GM19397 (cell line): ENCODE measurements around the gene GPR62.

ENCODE experiments used
- ATAC-seq: cut with Tn5 transposase; IDR thresholded peaks from one replicate; pipeline ENCODE4 v1.9.1; 2021; ENCODE audit warnings: mild to moderate bottlenecking, moderate library complexity; ENCODE audit not compliant: unreplicated experiment

GPR62 gene

DNA sequence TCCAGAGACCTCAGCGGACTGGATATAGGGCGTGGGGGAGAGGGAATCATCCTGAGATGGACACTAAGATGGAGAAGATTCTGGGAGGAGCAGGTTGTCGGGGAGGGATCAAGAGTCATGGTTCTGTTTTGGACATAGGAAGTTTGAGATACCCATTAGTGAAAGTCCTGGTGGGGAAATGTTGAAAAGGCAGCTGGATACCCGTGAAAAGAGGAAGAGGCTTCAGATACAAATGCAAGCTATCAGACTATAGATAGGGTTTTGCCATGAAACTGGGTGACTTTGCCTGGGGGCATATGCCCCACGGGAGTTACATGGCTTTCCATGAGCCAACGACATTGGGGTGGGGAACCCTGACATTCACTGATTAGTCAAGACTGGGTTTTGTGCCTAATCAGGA is 1.1 kb upstream of the GPR62 start:
- ATAC-seq, result no peak

DNA sequence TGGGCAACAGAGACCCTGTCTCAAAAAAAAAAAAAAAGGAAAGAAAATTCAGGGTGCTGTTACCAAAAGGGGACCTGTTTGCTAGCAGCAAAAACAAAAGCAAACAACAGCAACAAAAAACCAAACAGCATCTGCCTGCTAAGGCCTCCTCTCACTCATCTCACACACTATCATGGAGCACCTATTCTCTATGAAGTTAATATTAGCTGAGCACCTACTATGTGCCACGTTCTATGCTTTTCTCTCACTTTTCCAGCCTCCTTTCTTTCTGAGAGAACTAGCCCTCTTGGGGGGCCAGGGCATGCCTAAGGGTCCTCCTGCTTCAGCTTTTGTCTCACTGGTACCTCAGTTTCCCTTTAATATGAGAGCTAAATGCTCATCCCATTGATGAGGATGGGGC is 468 bp upstream of the GPR62 start:
- ATAC-seq, result no peak

DNA sequence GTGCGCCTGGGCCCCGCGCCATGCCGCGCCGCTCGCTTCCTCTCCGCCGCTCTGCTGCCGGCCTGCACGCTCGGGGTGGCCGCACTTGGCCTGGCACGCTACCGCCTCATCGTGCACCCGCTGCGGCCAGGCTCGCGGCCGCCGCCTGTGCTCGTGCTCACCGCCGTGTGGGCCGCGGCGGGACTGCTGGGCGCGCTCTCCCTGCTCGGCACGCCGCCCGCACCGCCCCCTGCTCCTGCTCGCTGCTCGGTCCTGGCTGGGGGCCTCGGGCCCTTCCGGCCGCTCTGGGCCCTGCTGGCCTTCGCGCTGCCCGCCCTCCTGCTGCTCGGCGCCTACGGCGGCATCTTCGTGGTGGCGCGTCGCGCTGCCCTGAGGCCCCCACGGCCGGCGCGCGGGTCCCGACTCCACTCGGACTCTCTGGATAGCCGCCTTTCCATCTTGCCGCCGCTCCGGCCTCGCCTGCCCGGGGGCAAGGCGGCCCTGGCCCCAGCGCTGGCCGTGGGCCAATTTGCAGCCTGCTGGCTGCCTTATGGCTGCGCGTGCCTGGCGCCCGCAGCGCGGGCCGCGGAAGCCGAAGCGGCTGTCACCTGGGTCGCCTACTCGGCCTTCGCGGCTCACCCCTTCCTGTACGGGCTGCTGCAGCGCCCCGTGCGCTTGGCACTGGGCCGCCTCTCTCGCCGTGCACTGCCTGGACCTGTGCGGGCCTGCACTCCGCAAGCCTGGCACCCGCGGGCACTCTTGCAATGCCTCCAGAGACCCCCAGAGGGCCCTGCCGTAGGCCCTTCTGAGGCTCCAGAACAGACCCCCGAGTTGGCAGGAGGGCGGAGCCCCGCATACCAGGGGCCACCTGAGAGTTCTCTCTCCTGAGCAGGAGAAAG is 951 bp downstream of the GPR62 start:
- ATAC-seq, result no peak

DNA sequence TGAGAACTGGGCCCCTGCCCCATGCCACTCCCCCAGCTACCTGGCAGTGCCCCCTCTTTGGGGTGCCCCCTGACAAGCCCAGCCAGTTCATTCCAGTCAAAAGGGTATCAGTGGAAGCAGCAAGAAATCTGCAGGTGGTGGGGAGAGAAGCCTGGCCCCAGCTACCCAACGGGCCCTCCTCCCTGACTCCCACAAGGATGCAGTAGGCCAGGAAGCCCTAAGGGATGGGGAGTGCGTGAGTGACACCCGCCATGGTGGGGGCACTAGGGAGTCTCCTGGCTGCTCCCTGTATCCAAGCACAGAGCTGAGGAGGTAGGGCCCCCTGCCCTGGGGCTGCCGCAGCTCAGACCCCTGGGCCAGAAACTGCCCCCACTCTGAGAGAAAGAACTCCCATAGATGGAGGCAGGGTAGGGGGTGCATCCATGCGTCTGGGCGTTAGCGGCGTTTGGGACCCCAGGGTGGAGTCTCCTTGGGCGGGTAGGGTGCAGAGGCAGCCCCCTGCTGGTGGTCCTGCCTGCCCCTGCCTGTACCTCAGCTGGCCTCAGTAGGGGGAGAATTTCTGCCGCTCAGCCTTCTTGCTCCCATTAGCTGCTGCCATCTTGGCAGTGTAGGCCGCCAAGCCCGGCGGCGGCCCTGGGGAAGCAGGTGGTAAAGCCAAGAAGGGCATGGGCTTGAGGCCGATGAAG is 2.5 kb downstream of the GPR62 start:
- no peak for ATAC-seq

DNA sequence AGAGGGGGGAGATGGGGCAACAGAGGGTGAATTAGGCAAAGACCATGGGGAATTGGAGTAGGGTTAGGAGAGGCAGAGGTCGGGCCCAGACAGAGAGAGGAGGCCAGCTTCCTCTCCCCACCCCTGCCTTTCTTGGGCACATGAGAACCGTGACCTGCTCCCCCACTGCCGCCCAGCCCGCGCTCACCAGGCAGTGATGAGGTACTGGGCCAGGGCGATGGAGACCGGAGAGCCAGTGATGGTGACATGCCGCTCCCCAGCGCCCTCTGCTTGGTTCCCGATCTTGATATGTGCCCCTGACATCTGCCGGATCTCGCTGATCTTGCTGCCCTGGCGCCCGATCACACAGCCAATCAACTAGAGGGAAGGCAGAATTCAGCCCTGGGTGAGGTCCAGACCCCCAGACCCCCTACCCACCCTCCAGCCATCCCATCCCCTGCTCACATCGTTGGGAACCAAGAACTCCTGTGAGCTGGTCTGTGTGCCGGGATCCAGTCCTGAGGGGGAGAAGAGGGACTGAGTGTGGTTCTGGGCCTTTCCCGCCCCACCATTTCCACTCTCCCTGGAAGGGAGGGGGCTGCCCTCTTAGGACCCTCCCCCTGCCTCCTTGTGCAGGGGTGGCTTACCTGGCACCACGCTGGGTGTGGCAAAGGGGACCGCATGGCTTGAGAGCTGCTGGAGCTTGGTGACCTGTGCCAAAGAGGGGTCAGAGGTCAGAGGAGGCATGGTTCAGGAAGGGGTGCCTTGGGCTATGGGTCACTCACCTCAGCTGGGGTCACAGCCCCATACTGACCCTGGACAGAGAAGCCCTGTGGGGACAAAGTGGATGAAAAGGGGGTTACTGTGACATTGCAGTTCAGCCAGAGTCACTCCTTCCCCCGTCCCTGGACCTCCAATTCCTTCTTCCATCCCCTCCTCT is 3.7 kb downstream of the GPR62 start:
- no peak for ATAC-seq

DNA sequence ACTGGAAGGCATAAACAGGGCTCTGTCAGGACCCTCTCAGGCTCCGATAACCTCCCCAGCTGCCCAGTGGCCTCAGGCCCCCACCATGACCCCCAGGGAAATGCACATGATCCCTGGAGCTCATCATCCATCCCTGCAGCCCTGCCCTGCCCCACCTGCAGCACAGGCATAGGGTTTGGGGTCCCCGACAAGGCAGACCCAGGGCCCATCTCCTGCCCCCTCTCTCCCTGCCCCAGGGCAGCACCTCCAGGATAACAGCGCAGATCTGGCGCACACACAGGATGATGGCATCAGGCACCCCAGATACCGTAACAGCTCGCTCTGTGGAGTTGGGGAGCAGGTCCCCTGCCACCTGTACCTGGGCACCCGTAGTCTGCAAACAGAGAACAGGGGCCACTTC is 4.5 kb downstream of the GPR62 start:
- no peak for ATAC-seq

DNA sequence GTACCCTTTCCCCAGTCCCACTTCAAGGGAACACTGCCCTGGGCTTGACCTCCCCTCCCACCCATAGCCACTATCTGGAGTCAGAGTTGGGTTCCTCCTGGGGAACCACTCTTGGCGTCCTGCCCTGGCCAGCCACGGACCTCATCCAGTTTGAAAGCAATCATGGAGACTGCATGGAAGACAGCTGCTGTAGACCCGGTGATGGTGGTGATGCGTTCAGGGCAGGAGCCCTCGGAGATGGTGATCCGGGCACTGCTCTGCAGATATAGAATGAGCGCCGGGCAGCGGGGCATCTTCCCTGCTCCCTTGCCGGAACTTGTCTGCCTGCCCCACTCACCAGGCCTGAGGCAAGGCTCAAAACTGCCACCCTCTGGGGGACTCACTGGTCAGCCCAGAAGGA is 5.2 kb downstream of the GPR62 start:
- ATAC-seq, result no peak

DNA sequence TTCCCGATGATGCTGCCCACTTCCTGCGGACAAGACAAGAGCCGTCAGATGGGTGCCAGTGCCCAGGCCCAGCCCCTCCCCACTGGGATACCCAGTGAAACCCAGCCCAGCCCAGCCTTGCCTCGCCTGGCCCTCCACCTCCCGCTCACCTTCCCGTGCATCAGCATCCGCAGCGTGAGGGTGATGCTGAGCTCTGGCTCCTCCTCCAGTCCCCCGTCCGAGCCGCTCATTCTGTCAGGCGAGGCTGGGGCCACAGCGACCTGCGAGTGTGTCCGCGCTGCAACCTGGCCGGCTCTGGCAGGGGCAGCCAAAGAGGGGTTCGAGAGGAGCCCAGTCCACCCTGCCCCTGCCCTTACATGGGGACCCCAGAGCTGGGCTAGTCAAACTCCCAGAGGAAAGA is 5.8 kb downstream of the GPR62 start:
- ATAC-seq, result no peak

DNA sequence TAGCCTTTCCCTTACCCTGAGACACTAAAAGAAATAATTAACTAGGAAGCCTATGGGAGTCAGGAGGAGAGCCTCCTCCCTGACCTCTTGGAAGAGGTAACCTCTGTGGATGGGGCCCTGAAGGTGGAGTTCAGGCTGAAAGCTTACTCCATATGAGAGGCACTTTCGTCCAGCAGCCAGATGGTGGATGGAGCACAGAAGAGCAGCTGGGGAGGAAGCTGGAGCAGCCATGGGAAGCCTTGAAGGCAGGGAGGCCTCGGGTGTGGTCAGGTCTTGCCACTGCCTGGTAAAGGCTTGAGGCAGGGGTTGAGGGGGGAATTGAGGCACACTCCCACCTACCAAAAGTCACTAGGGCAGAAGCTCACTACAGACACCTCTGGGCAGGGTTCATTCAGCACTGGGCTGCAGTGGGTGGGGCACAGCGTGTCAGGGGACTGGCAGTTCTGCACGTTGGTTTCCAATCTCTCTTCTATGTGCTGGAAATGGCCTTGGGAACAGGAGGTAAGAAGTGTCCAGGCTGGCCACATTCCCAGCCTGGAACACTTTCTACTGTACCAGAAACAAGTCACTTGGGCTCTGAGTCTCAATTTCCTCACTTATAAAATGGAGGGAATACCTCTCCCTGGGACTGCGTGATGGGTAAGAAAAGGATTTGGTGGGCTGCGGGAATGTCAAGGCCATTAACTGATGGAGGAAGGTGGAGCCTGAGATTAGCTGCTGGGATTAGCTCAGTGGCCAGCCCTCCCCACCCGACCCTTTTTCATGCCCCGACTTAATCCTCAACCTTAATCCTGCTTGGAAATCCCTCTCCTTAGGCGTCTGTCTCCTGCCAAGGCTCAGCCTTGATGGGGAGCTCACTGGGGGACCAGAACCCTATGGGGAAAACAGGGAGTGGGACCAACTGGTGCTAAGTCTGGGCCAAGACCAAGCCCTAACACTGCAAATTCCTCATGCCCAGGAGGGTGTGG is 6.7 kb downstream of the GPR62 start:
- no peak for ATAC-seq

DNA sequence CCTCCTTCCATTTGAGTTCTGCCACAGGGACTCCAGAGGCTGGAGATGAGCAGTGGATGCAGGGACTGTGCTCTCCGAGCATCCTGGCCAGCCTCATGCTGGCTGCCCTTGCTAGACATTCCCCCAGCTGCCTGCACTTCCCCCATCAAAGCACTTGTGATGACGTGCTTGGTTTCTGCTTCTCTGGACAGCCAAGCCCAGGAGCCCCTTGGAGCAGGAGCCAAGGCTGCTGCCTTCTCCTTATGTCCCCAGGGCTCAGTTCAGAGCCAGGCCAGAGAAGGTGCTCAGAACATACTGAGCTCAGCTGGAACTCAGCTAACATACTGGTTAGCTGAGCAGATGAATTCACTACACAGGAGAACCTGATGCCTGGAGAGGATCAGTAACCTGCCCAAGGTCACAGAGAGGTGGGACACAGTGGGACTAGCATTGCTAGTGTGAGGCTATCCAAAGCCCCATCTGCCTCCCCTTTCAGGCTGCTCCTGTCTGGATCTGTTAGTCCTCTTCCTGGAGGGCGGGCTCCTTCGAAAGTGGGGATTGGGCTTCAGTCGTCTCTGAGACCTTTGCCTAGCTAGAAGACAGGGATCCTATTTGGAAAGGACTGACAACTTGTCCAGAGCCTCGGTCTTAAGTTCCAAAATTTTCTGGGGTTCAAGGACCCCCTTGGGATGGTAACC is 7.8 kb downstream of the GPR62 start:
- ATAC-seq, result no peak

DNA sequence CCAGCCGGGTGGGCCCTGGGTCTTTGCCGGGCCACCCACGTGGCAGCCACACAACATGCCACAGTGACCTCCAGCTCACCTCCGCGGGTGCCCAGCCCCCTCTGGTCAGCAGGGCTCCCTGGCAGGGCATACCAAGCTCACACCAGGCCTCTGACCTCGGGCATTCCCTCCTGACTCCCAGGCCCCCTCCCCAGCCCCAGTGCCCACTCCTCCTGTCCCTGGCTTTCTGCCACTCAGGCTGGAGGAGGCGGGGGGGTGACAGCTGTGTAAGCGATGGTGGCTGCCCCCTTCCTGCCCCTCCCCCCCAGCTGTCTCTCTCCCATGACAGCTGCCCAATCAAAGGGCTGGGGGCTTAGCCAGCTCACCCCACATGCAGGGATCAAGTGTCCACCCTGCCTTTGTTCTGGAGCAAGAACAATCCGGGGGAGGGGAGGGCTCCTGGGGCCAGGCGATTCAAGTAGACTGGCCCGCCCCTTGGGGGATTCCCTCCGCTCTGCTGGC is 8.8 kb downstream of the GPR62 start:
- ATAC-seq, result no peak

DNA sequence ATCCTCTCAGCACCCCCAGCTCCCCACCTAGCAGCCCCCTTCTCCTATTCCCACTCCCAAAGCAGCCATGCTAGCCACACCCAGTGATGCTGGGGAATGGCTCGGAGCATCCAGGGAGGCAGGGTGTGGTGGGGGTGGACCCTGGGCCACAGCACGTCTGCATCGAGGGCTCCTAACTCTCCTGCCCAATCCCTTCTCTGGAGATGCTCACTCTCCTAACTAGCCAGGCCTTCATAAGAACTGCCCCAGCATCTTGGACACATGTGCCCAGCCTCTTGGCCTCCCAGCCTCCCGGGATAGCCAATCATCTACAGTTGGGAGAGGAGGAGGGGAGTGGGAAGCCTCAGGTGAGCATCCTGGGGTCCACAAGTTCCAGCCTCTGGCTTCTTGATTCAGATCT is 9.3 kb downstream of the GPR62 start:
- no peak for ATAC-seq

DNA sequence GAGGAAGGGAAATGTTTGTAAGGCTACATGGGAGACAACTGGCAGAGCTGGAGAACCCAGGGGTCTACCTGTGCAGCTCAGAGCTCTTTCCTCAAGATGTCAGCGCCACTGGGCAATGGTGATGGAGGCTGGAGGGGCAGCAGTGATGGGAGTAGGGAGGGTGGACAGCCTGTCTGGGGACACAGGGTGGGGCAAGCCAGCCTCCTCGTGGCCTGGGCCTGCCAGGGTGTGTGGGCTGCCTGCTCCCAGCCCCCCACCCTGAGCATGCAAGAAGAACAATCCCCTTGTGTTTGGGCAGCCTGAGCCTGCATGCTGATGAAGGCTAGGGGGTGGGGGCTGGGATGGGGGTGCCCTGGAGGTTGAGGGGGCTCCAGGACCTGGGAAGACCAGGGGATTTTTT is 10.8 kb downstream of the GPR62 start:
- ATAC-seq, result no peak

DNA sequence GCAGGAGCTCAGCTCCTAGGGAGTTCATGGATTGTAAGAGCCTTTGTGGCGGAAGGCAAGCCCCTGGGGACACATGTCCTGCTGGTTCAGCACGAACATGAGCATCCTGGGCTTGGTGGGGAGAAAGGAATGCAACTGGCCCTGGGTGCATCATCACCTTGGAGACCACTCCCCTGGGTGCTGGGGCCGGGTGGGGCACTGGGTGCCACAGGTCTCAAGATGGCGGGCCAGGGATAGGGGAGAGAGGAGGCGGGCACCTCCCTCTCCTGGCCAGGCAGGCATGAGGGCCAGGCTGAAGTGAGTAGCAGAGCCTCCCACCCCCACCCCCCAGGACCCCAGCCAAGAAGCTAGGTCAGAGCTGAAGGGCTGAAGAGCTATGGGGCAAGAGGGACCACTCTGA is 11.3 kb downstream of the GPR62 start:
- ATAC-seq, result no peak

DNA sequence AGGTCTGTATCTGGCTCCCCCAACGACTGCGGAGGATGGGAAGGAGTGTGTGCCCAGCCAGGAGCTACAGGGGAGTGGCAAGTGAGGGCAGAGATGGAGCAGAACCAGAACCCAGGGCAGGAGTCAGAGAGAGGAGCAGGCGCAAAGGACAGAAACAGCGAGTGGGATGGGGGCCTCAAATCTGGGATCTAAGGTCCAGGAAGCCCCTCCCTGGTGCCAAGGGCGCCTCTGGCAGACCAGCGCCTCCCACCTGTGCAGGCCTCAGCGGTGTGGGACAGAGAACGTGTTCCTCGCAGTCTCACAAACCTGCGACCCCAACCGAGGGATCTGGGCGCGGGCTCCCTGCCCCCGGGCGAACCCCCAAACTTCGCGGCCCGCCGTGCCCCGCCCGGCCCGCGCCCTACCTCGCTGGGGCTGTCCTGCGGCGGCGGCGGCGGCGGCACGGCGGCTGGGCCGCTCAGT is 11.8 kb downstream of the GPR62 start:
- peak; percentile 29 for ATAC-seq

DNA sequence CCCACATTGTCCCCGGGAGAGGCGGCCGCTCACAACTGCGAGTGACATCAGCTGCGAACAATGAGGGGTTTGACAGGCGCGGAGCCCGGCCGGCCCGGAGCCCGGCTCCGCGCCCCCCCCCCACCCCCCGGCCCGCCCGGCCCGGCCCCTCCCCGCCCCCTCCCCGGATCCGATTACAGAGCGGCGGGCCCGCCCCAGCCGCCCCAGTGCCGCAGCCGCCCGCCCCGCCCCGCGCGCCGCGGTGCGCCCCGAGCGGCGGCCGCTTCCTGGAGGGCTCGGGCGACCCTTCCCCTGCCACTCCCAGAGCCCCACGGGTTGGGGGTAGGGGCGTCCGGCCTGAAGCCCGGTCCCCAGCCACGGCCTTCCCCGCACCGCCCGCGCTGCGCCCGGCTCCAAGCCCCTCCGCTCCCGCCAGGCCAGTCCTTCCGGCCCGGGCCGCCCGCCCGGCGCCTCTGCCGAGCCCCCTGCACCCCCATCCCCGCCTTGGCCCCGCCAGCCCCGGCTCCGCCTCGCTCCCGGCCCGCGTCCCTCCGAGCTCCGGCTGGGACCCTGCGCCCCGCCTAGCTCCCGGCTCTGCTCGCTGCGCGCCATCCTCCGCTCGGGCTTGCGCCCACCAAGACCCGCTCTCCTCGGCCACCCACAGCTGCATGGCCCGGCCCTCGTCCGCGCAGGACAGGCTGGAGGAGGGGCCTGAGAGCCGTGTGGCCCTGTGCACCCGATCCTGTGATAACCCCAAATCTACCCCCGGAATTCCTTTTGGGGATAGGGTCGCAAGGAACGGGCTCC is 12.4 kb downstream of the GPR62 start, which contains the start of gene PCBP4:
TSS of gene PCBP4 (minus strand) at position 71 of the 786 bp plus-strand sequence. CDS start 6,214 bp downstream, outside the sequence.
- ATAC-seq, result peak; percentile 48

DNA sequence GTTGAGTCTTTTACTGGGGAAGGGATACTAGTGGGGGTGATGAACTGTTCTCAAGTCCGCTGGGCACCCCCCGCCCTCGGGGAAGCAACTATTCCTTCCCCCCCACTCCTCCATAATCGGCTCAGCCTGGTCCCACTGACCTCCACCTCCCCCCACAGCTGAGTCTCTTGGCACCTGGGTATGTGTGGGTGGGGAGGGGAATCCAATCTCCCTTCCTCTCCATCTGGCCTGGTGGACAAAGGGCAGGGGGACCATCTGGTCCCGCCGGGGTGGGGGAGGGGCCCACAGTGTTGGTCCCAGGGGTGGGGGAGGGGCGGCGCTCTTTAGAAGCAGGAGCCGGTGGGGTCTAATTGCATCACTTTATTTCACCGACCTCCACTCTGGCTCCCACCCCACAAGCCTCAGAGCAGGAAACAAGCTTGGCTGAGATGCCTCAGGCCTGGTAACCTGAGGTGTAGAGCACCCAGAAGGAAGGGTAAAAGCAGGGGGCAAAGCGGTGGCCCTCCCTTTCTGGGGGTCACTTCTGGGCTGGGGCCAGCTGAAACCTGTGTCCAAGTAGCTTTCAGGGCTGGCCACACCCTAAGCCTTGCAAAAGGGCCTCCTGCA is 13.1 kb downstream of the GPR62 start:
- no peak for ATAC-seq
